Measurements from ENCODE around the gene TECPR2.
"Not testable (repeated sequence)": the region's sequence is repeated elsewhere in the genome, so short reads cannot be mapped to it uniquely, and the experiment has no call there.

Gene TECPR2

GRCh38 chr14:102514987-102515733, 152.4 kb downstream of the TECPR2 start:
- POLR2A ChIA-PET = interaction anchor here (0.7 to 1.0 kb wide), 2 partner anchors 9 to 73 kb away, joined by 3 read pairs; no protein-coding TSS in a partner anchor
- CTCF ChIA-PET = interaction anchor here (1.8 to 3.4 kb wide), 2 partner anchors 9 to 77 kb away, joined by 5 to 26 read pairs; no protein-coding TSS in a partner anchor
- TF ChIP-seq SP1 (IDR thresholded peaks at IDR 0.05) (no peak), HDGF (IDR thresholded peaks at IDR 0.05; ENCODE audit: borderline replicate concordance) (no peak), NFRKB (IDR thresholded peaks at IDR 0.05) (no peak)
- DNase-seq (ENCODE audit: extremely low spot score) = no peak

- CTCF ChIA-PET = interaction anchor here (0.6 to 3.4 kb wide), 5 partner anchors 8 to 79 kb away, joined by 3 to 26 read pairs (median 5); no protein-coding TSS in a partner anchor
- POLR2A ChIA-PET = interaction anchor here (1.2 kb wide), 1 partner anchor 79 kb away, joined by 4 read pairs; no protein-coding TSS in a partner anchor
- DNase-seq (ENCODE audit: extremely low spot score) = peak; percentile 83
- TF ChIP-seq FOXM1 (IDR thresholded peaks at IDR 0.05; ENCODE audit: borderline replicate concordance) (no peak), SP1 (IDR thresholded peaks at IDR 0.05) (no peak), LEF1 (IDR thresholded peaks at IDR 0.05; ENCODE audit: borderline replicate concordance) (no peak), HDGF (IDR thresholded peaks at IDR 0.05; ENCODE audit: borderline replicate concordance) (no peak)
These were observed 154.0 kb downstream of the TECPR2 start for GRCh38 chr14:102516531-102517391.

GRCh38 chr14:102517392-102518062, 154.8 kb downstream of the TECPR2 start:
- POLR2A ChIA-PET = interaction anchor here (1.0 kb wide), 1 partner anchor 9 kb away, joined by 3 read pairs; no protein-coding TSS in a partner anchor
- DNase-seq (ENCODE audit: extremely low spot score) = no peak
- TF ChIP-seq HDGF (IDR thresholded peaks at IDR 0.05; ENCODE audit: borderline replicate concordance) = peak; percentile 52; the same call in 1 of the 2 replicates
- no peak for TF ChIP-seq SP1 (IDR thresholded peaks at IDR 0.05)
- no peak for TF ChIP-seq FOXK2 (IDR thresholded peaks at IDR 0.05)
- TF ChIP-seq FOXA1 (IDR thresholded peaks at IDR 0.05) = no peak
- CTCF ChIA-PET = interaction anchor here (0.6 to 1.7 kb wide), 2 partner anchors 67 to 79 kb away, joined by 3 to 7 read pairs; no protein-coding TSS in a partner anchor

GRCh38 chr14:102518063-102518648, 155.4 kb downstream of the TECPR2 start:
- CTCF ChIA-PET = interaction anchor here (0.6 to 1.7 kb wide), 2 partner anchors 68 to 80 kb away, joined by 3 to 7 read pairs; no protein-coding TSS in a partner anchor
- no peak for DNase-seq (ENCODE audit: extremely low spot score)
- TF ChIP-seq FOXK2 (IDR thresholded peaks at IDR 0.05) = no peak
- no peak for TF ChIP-seq FOXA1 (IDR thresholded peaks at IDR 0.05)
- no peak for TF ChIP-seq ARNT (IDR thresholded peaks at IDR 0.05)
- no peak for TF ChIP-seq ELF4 (IDR thresholded peaks at IDR 0.05)
- no peak for TF ChIP-seq PKNOX1 (IDR thresholded peaks at IDR 0.05)
- no peak for TF ChIP-seq SP1 (IDR thresholded peaks at IDR 0.05)
- POLR2A ChIA-PET = interaction anchor here (1.0 kb wide), 1 partner anchor 10 kb away, joined by 3 read pairs; no protein-coding TSS in a partner anchor

- ChIA-PET CTCF (interaction anchor here (1.4 kb wide), 1 partner anchor 202 kb away, joined by 4 read pairs; no protein-coding TSS in a partner anchor), POLR2A (interaction anchor here (1.1 kb wide), 1 partner anchor 89 kb away, joined by 3 read pairs; no protein-coding TSS in a partner anchor)
- not testable (repeated sequence) for DNase-seq (ENCODE audit: extremely low spot score)
These were observed 157.0 kb downstream of the TECPR2 start for GRCh38 chr14:102519709-102520108.

- POLR2A ChIA-PET = interaction anchor here (0.9 kb wide), 1 partner anchor 68 kb away, joined by 4 read pairs; no protein-coding TSS in a partner anchor
- CTCF ChIA-PET = interaction anchor here (0.6 kb wide), 1 partner anchor 137 kb away, joined by 3 read pairs; no protein-coding TSS in a partner anchor
- TF ChIP-seq HDGF (IDR thresholded peaks at IDR 0.05; ENCODE audit: borderline replicate concordance) (no peak), FOXA1 (IDR thresholded peaks at IDR 0.05) (no peak), NFRKB (IDR thresholded peaks at IDR 0.05) (no peak), L3MBTL2 (conservative IDR thresholded peaks at IDR 0.05) (no peak), ARNT (IDR thresholded peaks at IDR 0.05) (no peak), TARDBP (IDR thresholded peaks at IDR 0.05) (no peak), PKNOX1 (IDR thresholded peaks at IDR 0.05) (no peak), LEF1 (IDR thresholded peaks at IDR 0.05; ENCODE audit: borderline replicate concordance) (no peak), BHLHE40 (IDR thresholded peaks at IDR 0.05; ENCODE audit: borderline replicate concordance) (no peak), FOXM1 (IDR thresholded peaks at IDR 0.05; ENCODE audit: borderline replicate concordance) (no peak), ELF4 (IDR thresholded peaks at IDR 0.05) (no peak)
- no peak for DNase-seq (ENCODE audit: extremely low spot score)
These were observed 160.4 kb downstream of the TECPR2 start for GRCh38 chr14:102523200-102523568.

Data from HEK293T (cell line).